ENCODE results near the gene ACTC1.

DNA sequence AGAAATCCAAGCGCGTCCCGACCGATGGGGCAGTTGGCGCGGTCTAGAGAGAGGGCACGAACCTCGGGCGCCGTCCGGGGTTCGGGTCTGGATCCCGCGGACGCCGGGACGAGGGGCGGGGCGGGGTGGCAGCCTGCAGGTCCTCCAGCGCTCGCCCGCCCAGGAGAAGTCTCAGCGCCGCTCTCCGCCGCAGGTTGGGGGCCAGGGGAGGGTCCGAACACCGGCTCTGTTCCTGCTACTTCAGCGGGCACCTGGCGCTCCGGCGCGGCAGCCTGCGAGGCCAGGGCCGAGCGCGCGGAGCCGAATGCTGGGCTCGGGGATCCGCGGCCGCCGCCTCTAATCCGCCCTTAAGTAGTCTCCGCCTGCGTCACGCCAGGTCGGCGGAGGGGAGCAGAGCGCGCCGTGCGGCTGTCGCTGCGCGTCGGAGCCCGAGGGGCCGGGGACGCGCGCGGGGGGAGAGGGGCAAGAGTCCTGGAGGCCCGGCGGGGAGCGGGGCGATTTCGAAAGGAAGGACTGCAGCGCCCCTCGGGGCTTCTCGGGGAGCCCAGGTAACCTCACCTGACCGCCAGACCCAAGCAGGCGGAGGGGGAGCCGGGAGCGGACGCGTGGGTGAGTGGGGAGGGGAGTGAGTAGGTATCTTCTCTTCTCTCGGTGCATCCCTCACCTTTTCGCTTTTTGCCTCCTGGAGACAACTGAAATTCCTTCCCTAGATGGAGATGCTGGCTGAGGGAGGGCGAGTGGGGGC, 40.5 kb downstream of the ACTC1 start, which contains the start of gene GJD2:
- TF ChIP-seq, protein P1, sequence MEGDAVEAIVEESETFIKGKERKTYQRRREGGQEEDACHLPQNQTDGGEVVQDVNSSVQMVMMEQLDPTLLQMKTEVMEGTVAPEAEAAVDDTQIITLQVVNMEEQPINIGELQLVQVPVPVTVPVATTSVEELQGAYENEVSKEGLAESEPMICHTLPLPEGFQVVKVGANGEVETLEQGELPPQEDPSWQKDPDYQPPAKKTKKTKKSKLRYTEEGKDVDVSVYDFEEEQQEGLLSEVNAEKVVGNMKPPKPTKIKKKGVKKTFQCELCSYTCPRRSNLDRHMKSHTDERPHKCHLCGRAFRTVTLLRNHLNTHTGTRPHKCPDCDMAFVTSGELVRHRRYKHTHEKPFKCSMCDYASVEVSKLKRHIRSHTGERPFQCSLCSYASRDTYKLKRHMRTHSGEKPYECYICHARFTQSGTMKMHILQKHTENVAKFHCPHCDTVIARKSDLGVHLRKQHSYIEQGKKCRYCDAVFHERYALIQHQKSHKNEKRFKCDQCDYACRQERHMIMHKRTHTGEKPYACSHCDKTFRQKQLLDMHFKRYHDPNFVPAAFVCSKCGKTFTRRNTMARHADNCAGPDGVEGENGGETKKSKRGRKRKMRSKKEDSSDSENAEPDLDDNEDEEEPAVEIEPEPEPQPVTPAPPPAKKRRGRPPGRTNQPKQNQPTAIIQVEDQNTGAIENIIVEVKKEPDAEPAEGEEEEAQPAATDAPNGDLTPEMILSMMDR (IDR thresholded peaks at IDR 0.05) = no peak
- TF ChIP-seq POLR2A (IDR thresholded peaks at IDR 0.05) (no peak), POLR2AphosphoS5 (IDR thresholded peaks at IDR 0.05) (no peak)

All from stomach (tissue), 4 donors.